CD4-positive, alpha-beta memory T cell (primary cell): ENCODE measurements around the gene SNAP47. TPM values are rescaled to one million over a fixed set of nuclear protein-coding genes. Genes with fewer than 3 reads are reported as not detected.
A peak's percentile ranks its signal among the peaks of the same experiment; 100 is the strongest.

Experiments used
- CTCF ChIA-PET: fragments of 350-600 bp; sonication (Branson Sonifier 250); formaldehyde crosslinking; loops from one replicate; lab custom pipeline; 2021; ENCODE audit warnings: inconsistent platforms; ENCODE audit not compliant: partially characterized antibody; lab: Charles Lee
- POLR2A ChIA-PET: fragments of 350-600 bp; sonication (Branson Sonifier 250); formaldehyde crosslinking; loops from one replicate; lab custom pipeline; 2021; ENCODE audit not compliant: partially characterized antibody; lab: Charles Lee
- DNase-seq, 5 donors: peaks; one replicate each; pipeline versions ENCODE4 v3.0.0 to v3.0.0-alpha.2; 2020 to 2022; ENCODE audit warnings: mixed read lengths in 1 of 5
- H3K27ac ChIP-seq: one replicate; pipeline ENCODE4 v1.7.0; 2013; ENCODE audit warnings: low read depth, low read length
- H3K27me3 ChIP-seq: 2 replicates; pipeline ENCODE4 v1.7.0; 2013; ENCODE audit warnings: mild to moderate bottlenecking, low read length, moderate library complexity; ENCODE audit not compliant: insufficient read depth
- H3K36me3 ChIP-seq: 2 replicates; pipeline ENCODE4 v1.7.0; 2013; ENCODE audit warnings: mild to moderate bottlenecking, low read length, moderate library complexity; ENCODE audit not compliant: insufficient read depth
- H3K4me1 ChIP-seq: 2 replicates; pipeline ENCODE4 v1.7.0; 2013; ENCODE audit warnings: mild to moderate bottlenecking, low read length, moderate library complexity; ENCODE audit not compliant: insufficient read depth
- H3K4me3 ChIP-seq, 2 donors: one replicate each; pipeline ENCODE4 v1.7.0; 2013; ENCODE audit warnings: low read length in 2 of 2, mild to moderate bottlenecking in 1 of 2
- H3K9me3 ChIP-seq, 2 donors: one replicate each; pipeline ENCODE4 v1.7.0; 2013; ENCODE audit warnings: low read length in 2 of 2, control low read depth in 1 of 2; ENCODE audit not compliant: control insufficient read depth in 1 of 2
- H3K27ac Mint-ChIP-seq, 7 donors: one replicate each; pipeline ENCODE4 v1.8.0; 2020 to 2021; ENCODE audit warnings: mixed read lengths in 7 of 7, mild to moderate bottlenecking in 6 of 7, inconsistent platforms in 3 of 7, moderate library complexity in 3 of 7
- H3K27me3 Mint-ChIP-seq, 2 donors: one replicate each; pipeline ENCODE4 v1.8.0; 2020 to 2021; ENCODE audit warnings: mixed read lengths in 2 of 2
- H3K36me3 Mint-ChIP-seq, 2 donors: one replicate each; pipeline ENCODE4 v1.8.0; 2020 to 2021; ENCODE audit warnings: mixed read lengths in 2 of 2, inconsistent platforms in 1 of 2, mild to moderate bottlenecking in 1 of 2
- H3K4me1 Mint-ChIP-seq, 4 donors: one replicate each; pipeline ENCODE4 v1.8.0; 2020 to 2021; ENCODE audit warnings: mixed read lengths in 4 of 4, mild to moderate bottlenecking in 1 of 4
- H3K4me3 Mint-ChIP-seq, 8 donors: one replicate each; pipeline ENCODE4 v1.8.0; 2020 to 2021; ENCODE audit warnings: mixed read lengths in 8 of 8, mild to moderate bottlenecking in 7 of 8, moderate library complexity in 6 of 8, inconsistent platforms in 3 of 8
- H3K9me3 Mint-ChIP-seq, 8 donors: one replicate each; pipeline ENCODE4 v1.8.0; 2020 to 2021; ENCODE audit warnings: mixed read lengths in 8 of 8, mild to moderate bottlenecking in 5 of 8, inconsistent platforms in 3 of 8, moderate library complexity in 1 of 8
- intact Hi-C: fragments of 100-400 bp; cut with micrococcal nuclease; formaldehyde crosslinking; loops from one replicate; pipeline ENCODE4 v1.15.1; 2023
- polyA plus RNA-seq, 2 donors: library from polyadenylated mRNA; unstranded; fragments of 300-500 nt; fragmentation: Illumina TruSeq; gene quantifications; one replicate each; pipeline ENCODE4 v1.2.3, GENCODE V29; 2021
- total RNA-seq, 2 experiments: library from RNA; stranded (reverse); gene quantifications; one replicate each; pipeline ENCODE4 v1.2.3, GENCODE V29; 2021

SNAP47 gene
- total and polyA plus RNA-seq, 4 experiments from 2014 or later = 27.0 to 53.6 (median 38.5) TPM

- Histone ChIP-seq H3K36me3 (no peaks in the 10 kb centered on the region), H3K27ac (no peak overlapping the region), H3K4me1 (peaks cover 11% of the 10 kb centered on the region), H3K27me3 (no peaks in the 10 kb centered on the region), H3K4me3 (no peak overlapping the region), H3K9me3 (no peaks in the 10 kb centered on the region)
- intact Hi-C loops = no loop called here
- Mint-ChIP-seq H3K4me3 (no peak overlapping the region), H3K36me3 (no peaks in the 10 kb centered on the region), H3K4me1 (peaks cover 4 to 21% (median 10%) of the 10 kb centered on the region in 4 donors), H3K9me3 (no peaks in the 10 kb centered on the region), H3K27ac (no peak overlapping the region), H3K27me3 (peaks cover 0 to 2% of the 10 kb centered on the region in 2 donors)
- ChIA-PET CTCF (interaction anchor here (1.2 to 1.6 kb wide), 2 partner anchors 31 to 48 kb away, joined by 3 to 4 read pairs; no protein-coding TSS in a partner anchor), POLR2A (interaction anchor here (1.0 kb wide), 2 partner anchors 27 to 31 kb away, joined by 3 to 4 read pairs; no protein-coding TSS in a partner anchor)
- DNase-seq = no peak
Measured at GRCh38 chr1:227793079-227793947, 58.1 kb downstream of the SNAP47 start.

- intact Hi-C loops = no loop called here
- ChIA-PET POLR2A (interaction anchor here (1.0 kb wide), 1 partner anchor 28 kb away, joined by 4 read pairs; no protein-coding TSS in a partner anchor), CTCF (interaction anchor here (1.2 to 1.6 kb wide), 2 partner anchors 32 to 49 kb away, joined by 3 to 4 read pairs; no protein-coding TSS in a partner anchor)
- Histone ChIP-seq H3K27me3 (no peaks in the 10 kb centered on the region), H3K9me3 (no peaks in the 10 kb centered on the region), H3K36me3 (no peaks in the 10 kb centered on the region), H3K4me3 (no peak overlapping the region), H3K4me1 (peaks cover 5% of the 10 kb centered on the region), H3K27ac (no peak overlapping the region)
- Mint-ChIP-seq H3K4me1 (peaks cover 4 to 19% (median 6%) of the 10 kb centered on the region in 4 donors), H3K36me3 (no peaks in the 10 kb centered on the region), H3K27me3 (peaks cover 0 to 2% of the 10 kb centered on the region in 2 donors), H3K27ac (no peak overlapping the region), H3K9me3 (no peaks in the 10 kb centered on the region), H3K4me3 (no peak overlapping the region)
- no peak for DNase-seq
Measured at GRCh38 chr1:227793948-227794816, 58.9 kb downstream of the SNAP47 start.

- Histone ChIP-seq H3K4me3 (no peak overlapping the region), H3K27ac (no peak overlapping the region), H3K36me3 (no peaks in the 10 kb centered on the region), H3K9me3 (no peaks in the 10 kb centered on the region), H3K4me1 (no peaks in the 10 kb centered on the region), H3K27me3 (no peaks in the 10 kb centered on the region)
- DNase-seq = no peak
- Mint-ChIP-seq H3K4me3 (no peak overlapping the region), H3K4me1 (peaks cover 0 to 16% (median 5%) of the 10 kb centered on the region in 4 donors), H3K9me3 (no peaks in the 10 kb centered on the region), H3K27me3 (peaks cover 0 to 2% of the 10 kb centered on the region in 2 donors), H3K27ac (no peak overlapping the region), H3K36me3 (no peaks in the 10 kb centered on the region)
- intact Hi-C loops = no loop called here
- CTCF ChIA-PET = interaction anchor here (1.8 kb wide), 1 partner anchor 13 kb away, joined by 4 read pairs; no protein-coding TSS in a partner anchor
- POLR2A ChIA-PET = no interaction called here
Measured at GRCh38 chr1:227794817-227795192, 59.6 kb downstream of the SNAP47 start.

DNA sequence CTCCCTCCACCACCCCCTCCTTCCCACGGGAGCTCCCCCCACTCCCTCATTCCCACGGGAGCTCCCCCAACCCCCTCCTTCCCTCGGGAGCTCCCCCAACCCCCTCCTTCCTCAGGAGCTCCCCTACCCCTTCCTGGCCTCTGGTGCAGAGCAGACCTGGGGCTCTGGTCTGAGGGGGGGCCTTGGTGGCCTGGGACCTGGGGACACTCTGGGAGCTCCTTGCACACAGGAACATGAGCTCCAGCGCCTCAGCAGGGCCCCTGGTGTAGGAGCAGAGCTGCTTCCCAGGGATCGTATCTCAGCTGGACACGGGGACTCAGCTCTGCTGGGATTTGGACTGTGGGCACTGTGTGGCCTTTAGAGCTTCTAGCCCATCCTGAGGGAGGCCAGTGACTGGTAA is 60.5 kb downstream of the SNAP47 start:
- POLR2A ChIA-PET = no interaction called here

DNA sequence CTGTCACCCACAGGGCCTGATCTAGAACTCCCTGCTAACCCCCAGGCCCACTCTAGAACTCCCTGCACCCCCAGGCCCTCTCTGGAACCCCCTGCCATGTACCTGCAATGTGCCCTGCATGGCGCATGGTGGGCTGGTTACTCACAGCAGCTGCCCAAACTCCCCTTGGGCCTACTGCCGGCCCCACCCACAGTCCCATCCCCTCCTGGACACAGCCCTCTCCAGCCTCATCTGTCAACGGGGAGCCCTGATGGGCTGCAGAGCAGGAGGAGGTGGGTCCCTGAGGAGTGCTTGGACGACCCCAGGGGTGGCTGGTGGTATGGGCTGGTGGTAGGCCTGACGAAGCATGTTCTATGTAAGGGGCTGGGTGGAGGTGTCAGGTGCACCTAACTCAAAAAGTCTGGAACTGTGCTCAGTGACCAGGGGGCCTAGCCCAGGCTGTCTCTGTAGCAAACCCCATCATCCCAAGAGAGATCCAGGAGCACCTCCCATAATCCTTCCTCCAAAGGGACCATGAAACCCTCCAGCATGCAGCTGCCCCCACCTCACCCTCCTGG is 61.2 kb downstream of the SNAP47 start:
- Mint-ChIP-seq H3K27me3 (peaks cover 0 to 2% of the 10 kb centered on the region in 2 donors), H3K4me3 (no peak overlapping the region), H3K36me3 (no peaks in the 10 kb centered on the region), H3K9me3 (no peaks in the 10 kb centered on the region), H3K27ac (no peak overlapping the region), H3K4me1 (peaks cover 0 to 7% (median 3%) of the 10 kb centered on the region in 4 donors)
- no peak for DNase-seq
- POLR2A ChIA-PET = no interaction called here
- Histone ChIP-seq H3K27me3 (no peaks in the 10 kb centered on the region), H3K4me3 (no peak overlapping the region), H3K36me3 (no peaks in the 10 kb centered on the region), H3K4me1 (no peaks in the 10 kb centered on the region), H3K27ac (no peak overlapping the region), H3K9me3 (no peaks in the 10 kb centered on the region)
- CTCF ChIA-PET = interaction anchor here (1.8 kb wide), 1 partner anchor 12 kb away, joined by 4 read pairs; no protein-coding TSS in a partner anchor
- intact Hi-C loops = no loop called here

More for the DNA sequence above, 60.5 kb downstream of the SNAP47 start:
- peaks cover 0 to 2% of the 10 kb centered on the region in 2 donors for H3K27me3 Mint-ChIP-seq
- H3K27ac ChIP-seq = no peak overlapping the region
- no peaks in the 10 kb centered on the region for H3K27me3 ChIP-seq
- DNase-seq = no peak
- intact Hi-C loops = no loop called here
- H3K4me3 Mint-ChIP-seq = no peak overlapping the region
- CTCF ChIA-PET = interaction anchor here (1.8 kb wide), 1 partner anchor 13 kb away, joined by 4 read pairs; no protein-coding TSS in a partner anchor
- H3K9me3 Mint-ChIP-seq = no peaks in the 10 kb centered on the region
- H3K9me3 ChIP-seq = no peaks in the 10 kb centered on the region
- H3K4me1 Mint-ChIP-seq = peaks cover 0 to 14% (median 5%) of the 10 kb centered on the region in 4 donors
- no peaks in the 10 kb centered on the region for H3K36me3 Mint-ChIP-seq
- H3K4me1 ChIP-seq = no peaks in the 10 kb centered on the region
- no peak overlapping the region for H3K4me3 ChIP-seq
- no peak overlapping the region for H3K27ac Mint-ChIP-seq
- H3K36me3 ChIP-seq = no peaks in the 10 kb centered on the region

DNA sequence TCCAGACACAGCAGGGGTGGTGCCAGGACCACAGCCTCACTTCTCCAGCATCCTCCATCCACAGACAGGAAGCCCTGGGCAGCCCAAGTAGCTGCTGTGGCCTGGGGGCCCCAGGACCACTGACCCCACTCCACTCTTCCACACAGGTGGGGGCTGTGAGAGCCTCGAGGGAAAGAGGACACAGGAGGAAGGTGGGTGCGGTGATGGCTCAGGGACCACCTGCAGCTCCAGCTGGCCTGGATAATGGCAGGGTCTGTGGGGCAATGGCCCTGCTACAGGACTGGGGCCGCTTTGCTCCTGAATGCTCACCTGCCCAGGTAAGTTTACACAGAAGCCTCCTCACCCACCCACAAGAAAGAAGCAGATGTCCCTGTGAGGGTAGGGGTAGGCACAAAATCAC is 61.9 kb downstream of the SNAP47 start:
- no peak for DNase-seq
- H3K36me3 Mint-ChIP-seq = no peaks in the 10 kb centered on the region
- Histone ChIP-seq H3K36me3 (no peaks in the 10 kb centered on the region), H3K27me3 (no peaks in the 10 kb centered on the region), H3K4me3 (no peak overlapping the region), H3K4me1 (no peaks in the 10 kb centered on the region), H3K27ac (no peak overlapping the region), H3K9me3 (no peaks in the 10 kb centered on the region)
- no peaks in the 10 kb centered on the region for H3K9me3 Mint-ChIP-seq
- H3K27ac Mint-ChIP-seq = peak overlapping the region in 1 of 7 donors; percentile 29
- peaks cover 0 to 2% of the 10 kb centered on the region in 2 donors for H3K27me3 Mint-ChIP-seq
- ChIA-PET CTCF (no interaction called here), POLR2A (no interaction called here)
- intact Hi-C loops = no loop called here
- H3K4me3 Mint-ChIP-seq = no peak overlapping the region
- H3K4me1 Mint-ChIP-seq = peaks cover 0 to under 1% (median 0%) of the 10 kb centered on the region in 4 donors
